ENCODE results near the gene BEND3.

DNA sequence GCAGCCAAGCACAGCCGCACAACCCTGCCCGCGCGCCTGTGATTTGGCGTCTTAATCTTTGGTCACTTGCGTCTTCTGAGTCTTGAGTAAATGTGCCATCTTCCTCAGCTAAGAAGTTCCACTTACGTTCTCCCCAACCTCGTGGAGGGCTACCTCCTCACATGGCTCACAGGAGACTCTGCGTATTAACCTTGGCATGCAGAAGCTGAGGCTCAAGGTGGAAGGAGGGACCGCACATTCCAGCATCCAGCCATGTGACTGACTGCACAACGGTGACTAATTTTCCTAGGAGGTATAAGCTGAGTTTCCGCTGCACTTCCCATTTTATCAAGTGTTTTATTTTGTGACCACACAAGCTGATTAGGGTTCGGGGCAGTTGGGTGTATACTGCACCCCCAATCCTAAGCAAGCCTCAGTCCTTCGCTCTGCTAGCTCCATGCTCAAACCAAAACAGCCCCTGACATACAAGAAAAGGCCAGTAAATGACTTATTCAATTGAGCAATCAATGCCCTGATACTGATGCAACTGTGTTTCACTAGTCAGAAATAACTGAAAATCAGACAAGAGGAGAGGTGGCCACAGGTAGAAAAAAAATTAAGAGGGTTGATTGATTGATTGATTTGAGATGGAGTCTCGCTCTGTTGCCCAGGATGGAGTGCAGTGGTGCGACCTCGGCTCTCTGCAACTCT, 7.0 kb downstream of the BEND3 start:
- TF ChIP-seq POLR2AphosphoS5 (IDR thresholded peaks at IDR 0.05; ENCODE audit: low read depth, low read length), result no peak
- TF ChIP-seq, protein P1, sequence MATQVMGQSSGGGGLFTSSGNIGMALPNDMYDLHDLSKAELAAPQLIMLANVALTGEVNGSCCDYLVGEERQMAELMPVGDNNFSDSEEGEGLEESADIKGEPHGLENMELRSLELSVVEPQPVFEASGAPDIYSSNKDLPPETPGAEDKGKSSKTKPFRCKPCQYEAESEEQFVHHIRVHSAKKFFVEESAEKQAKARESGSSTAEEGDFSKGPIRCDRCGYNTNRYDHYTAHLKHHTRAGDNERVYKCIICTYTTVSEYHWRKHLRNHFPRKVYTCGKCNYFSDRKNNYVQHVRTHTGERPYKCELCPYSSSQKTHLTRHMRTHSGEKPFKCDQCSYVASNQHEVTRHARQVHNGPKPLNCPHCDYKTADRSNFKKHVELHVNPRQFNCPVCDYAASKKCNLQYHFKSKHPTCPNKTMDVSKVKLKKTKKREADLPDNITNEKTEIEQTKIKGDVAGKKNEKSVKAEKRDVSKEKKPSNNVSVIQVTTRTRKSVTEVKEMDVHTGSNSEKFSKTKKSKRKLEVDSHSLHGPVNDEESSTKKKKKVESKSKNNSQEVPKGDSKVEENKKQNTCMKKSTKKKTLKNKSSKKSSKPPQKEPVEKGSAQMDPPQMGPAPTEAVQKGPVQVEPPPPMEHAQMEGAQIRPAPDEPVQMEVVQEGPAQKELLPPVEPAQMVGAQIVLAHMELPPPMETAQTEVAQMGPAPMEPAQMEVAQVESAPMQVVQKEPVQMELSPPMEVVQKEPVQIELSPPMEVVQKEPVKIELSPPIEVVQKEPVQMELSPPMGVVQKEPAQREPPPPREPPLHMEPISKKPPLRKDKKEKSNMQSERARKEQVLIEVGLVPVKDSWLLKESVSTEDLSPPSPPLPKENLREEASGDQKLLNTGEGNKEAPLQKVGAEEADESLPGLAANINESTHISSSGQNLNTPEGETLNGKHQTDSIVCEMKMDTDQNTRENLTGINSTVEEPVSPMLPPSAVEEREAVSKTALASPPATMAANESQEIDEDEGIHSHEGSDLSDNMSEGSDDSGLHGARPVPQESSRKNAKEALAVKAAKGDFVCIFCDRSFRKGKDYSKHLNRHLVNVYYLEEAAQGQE (IDR thresholded peaks at IDR 0.05; ENCODE audit: insufficient read depth in 1 of 2, low read depth in 2 of 2, low read length in 2 of 2), result no peak

All from PFSK-1 (cell line).